ENCODE results near the gene FOXA3. TPM values are rescaled to one million over a fixed set of nuclear protein-coding genes. Genes with fewer than 3 reads are reported as not detected.

Gene FOXA3
- polyA plus RNA-seq, 1 donor (not counting 4 experiments of a cell fraction or from before 2014, with no cell fraction given): not detected

- Histone ChIP-seq H3K36me3 (ENCODE audit: control insufficient read depth in 2 of 2, extremely low read depth in 1 of 2, insufficient read depth in 2 of 2, low read length in 2 of 2) (no peaks in the 10 kb centered on the region), H3K9me1 (ENCODE audit: control insufficient read depth, extremely low read depth, insufficient read depth, low read length) (no peaks in the 10 kb centered on the region), H3K27ac (ENCODE audit: control insufficient read depth, insufficient read depth, low read length) (no peak overlapping the region), H3K4me2 (ENCODE audit: control insufficient read depth, extremely low read depth, insufficient read depth, low read depth, low read length) (no peak overlapping the region), H4K20me1 (ENCODE audit: control insufficient read depth, extremely low read depth, insufficient read depth, low read length) (no peaks in the 10 kb centered on the region), H3K9ac (ENCODE audit: control insufficient read depth, extremely low read depth, insufficient read depth, low read length) (no peak overlapping the region), H3K79me2 (ENCODE audit: control insufficient read depth, insufficient read depth, low read length) (no peaks in the 10 kb centered on the region), H3K27me3 (ENCODE audit: control insufficient read depth, extremely low read depth, insufficient read depth, low read length) (peaks cover 16% of the 10 kb centered on the region), H2AFZ (ENCODE audit: control insufficient read depth, low read length) (no peak overlapping the region), H3K4me1 (ENCODE audit: control insufficient read depth, extremely low read depth, insufficient read depth, low read length) (no peaks in the 10 kb centered on the region), H3K4me3 (ENCODE audit: control insufficient read depth in 2 of 3, extremely low read depth in 1 of 3, insufficient read depth in 2 of 3, low read depth in 1 of 3, low read length in 3 of 3) (no peak overlapping the region), H3K9me3 (ENCODE audit: control insufficient read depth, low read depth, low read length) (no peaks in the 10 kb centered on the region)
- TF ChIP-seq EZH2 (IDR thresholded peaks at IDR 0.05; ENCODE audit: low read length): no peak
- TF ChIP-seq CTCF (optimal IDR thresholded peaks at IDR 0.05 in 1 of 3, IDR thresholded peaks at IDR 0.05 in 1 of 3, conservative IDR thresholded peaks at IDR 0.05 in 1 of 3; ENCODE audit: extremely low read depth in 1 of 3, insufficient read depth in 2 of 3, low read length in 3 of 3): no peak
- no peak for FAIRE-seq
- dilution Hi-C loops (cut with MboI; ENCODE audit: extremely low pct_ligation_motif_present, low sequenced_read_pairs): no loop called here
- DNase-seq (ENCODE audit: low read depth, low spot score): no peak
Observed at GRCh38 chr19:45876161-45876410, 12.0 kb downstream of the FOXA3 start.

- H3K27me3 ChIP-seq (ENCODE audit: control insufficient read depth, extremely low read depth, insufficient read depth, low read length): peaks cover 16% of the 10 kb centered on the region
- no peak for DNase-seq (ENCODE audit: low read depth, low spot score)
- no peak for FAIRE-seq
- H3K4me1 ChIP-seq (ENCODE audit: control insufficient read depth, extremely low read depth, insufficient read depth, low read length): no peaks in the 10 kb centered on the region
- no peaks in the 10 kb centered on the region for H3K79me2 ChIP-seq (ENCODE audit: control insufficient read depth, insufficient read depth, low read length)
- H3K4me2 ChIP-seq (ENCODE audit: control insufficient read depth, extremely low read depth, insufficient read depth, low read depth, low read length): no peak overlapping the region
- dilution Hi-C loops (cut with MboI; ENCODE audit: extremely low pct_ligation_motif_present, low sequenced_read_pairs): no loop called here
- H2AFZ ChIP-seq (ENCODE audit: control insufficient read depth, low read length): peak overlapping the region; percentile 19
- H3K9me3 ChIP-seq (ENCODE audit: control insufficient read depth, low read depth, low read length): no peaks in the 10 kb centered on the region
- H4K20me1 ChIP-seq (ENCODE audit: control insufficient read depth, extremely low read depth, insufficient read depth, low read length): no peaks in the 10 kb centered on the region
- TF ChIP-seq EZH2 (IDR thresholded peaks at IDR 0.05; ENCODE audit: low read length): no peak
- TF ChIP-seq CTCF (optimal IDR thresholded peaks at IDR 0.05 in 1 of 3, IDR thresholded peaks at IDR 0.05 in 1 of 3, conservative IDR thresholded peaks at IDR 0.05 in 1 of 3; ENCODE audit: extremely low read depth in 1 of 3, insufficient read depth in 2 of 3, low read length in 3 of 3): no peak
- H3K36me3 ChIP-seq (ENCODE audit: control insufficient read depth in 2 of 2, extremely low read depth in 1 of 2, insufficient read depth in 2 of 2, low read length in 2 of 2): no peaks in the 10 kb centered on the region
- H3K9ac ChIP-seq (ENCODE audit: control insufficient read depth, extremely low read depth, insufficient read depth, low read length): no peak overlapping the region
- H3K4me3 ChIP-seq (ENCODE audit: control insufficient read depth in 2 of 3, extremely low read depth in 1 of 3, insufficient read depth in 2 of 3, low read depth in 1 of 3, low read length in 3 of 3): no peak overlapping the region
- H3K9me1 ChIP-seq (ENCODE audit: control insufficient read depth, extremely low read depth, insufficient read depth, low read length): no peaks in the 10 kb centered on the region
- H3K27ac ChIP-seq (ENCODE audit: control insufficient read depth, insufficient read depth, low read length): no peak overlapping the region
Observed at GRCh38 chr19:45876411-45877197, 12.5 kb downstream of the FOXA3 start.

Data from keratinocyte (primary cell).